H1 (cell line): ENCODE data around the gene DLL1. TPM values are rescaled to one million over a fixed set of nuclear protein-coding genes. Genes with fewer than 3 reads are reported as not detected.

Experiments used
- CTCF ChIA-PET: fragments of 300-600 bp; sonication (Branson Sonifier 250); formaldehyde crosslinking; loops from one replicate; lab custom pipeline; 2021; ENCODE audit not compliant: partially characterized antibody; lab: Charles Lee
- POLR2A ChIA-PET: fragments of 300-600 bp; sonication (Branson Sonifier 250); formaldehyde crosslinking; loops from one replicate; lab custom pipeline; 2021; ENCODE audit warnings: inconsistent platforms; ENCODE audit not compliant: partially characterized antibody; lab: Charles Lee
- DNase-seq, 2 experiments: peaks; one replicate each; pipeline versions ENCODE4 v3.0.0 to v3.0.0-alpha.2; 2010 to 2022; ENCODE audit warnings: low spot score in 2 of 2, low read depth in 1 of 2, mixed read lengths in 1 of 2
- FAIRE-seq: peaks from 2 replicates; lab custom pipeline; 2011; peaks lifted over from hg19 to GRCh38; lab: Jason Lieb, UNC
- H2AFZ ChIP-seq: 2 replicates; pipeline ENCODE4 v1.8.1; 2012; ENCODE audit warnings: low read length, inconsistent platforms
- H2AK5ac ChIP-seq: 2 replicates; pipeline ENCODE4 v1.6.1; 2013; ENCODE audit warnings: low read depth, low read length
- H2BK120ac ChIP-seq: replicated peaks from 2 replicates; pipeline ENCODE3; 2013; ENCODE audit warnings: low read depth, low read length, inconsistent platforms
- H2BK12ac ChIP-seq: 2 replicates; pipeline ENCODE4 v1.6.1; 2013; ENCODE audit warnings: low read depth, low read length
- H2BK15ac ChIP-seq: 2 replicates; pipeline ENCODE4 v1.6.1; 2013; ENCODE audit warnings: low read length
- H2BK20ac ChIP-seq: 2 replicates; pipeline ENCODE4 v1.6.1; 2013; ENCODE audit warnings: low read length
- H2BK5ac ChIP-seq: 2 replicates; pipeline ENCODE4 v1.6.1; 2013; ENCODE audit warnings: low read depth, low read length
- H3K14ac ChIP-seq: 2 replicates; pipeline ENCODE4 v1.6.1; 2013; ENCODE audit warnings: inconsistent platforms; ENCODE audit not compliant: insufficient read length
- H3K18ac ChIP-seq: 2 replicates; pipeline ENCODE4 v1.6.1; 2013; ENCODE audit warnings: low read length; ENCODE audit errors: extremely low read depth
- H3K23ac ChIP-seq: 2 replicates; pipeline ENCODE4 v1.6.1; 2013; ENCODE audit warnings: inconsistent platforms; ENCODE audit not compliant: insufficient read length
- H3K23me2 ChIP-seq: 2 replicates; pipeline ENCODE4 v1.6.1; 2013; ENCODE audit warnings: low read depth, low read length
- H3K27ac ChIP-seq: 2 replicates; pipeline ENCODE4 v1.6.1; 2011; ENCODE audit warnings: low read depth, low read length, inconsistent platforms
- H3K27me3 ChIP-seq, 4 experiments: replicated peaks in 1 of 4; 1 replicate in 1 of 4; 2 replicates in 3 of 4; pipeline versions ENCODE4 v1.6.1 to v1.8.1; 2011 to 2013; ENCODE audit warnings: low read length in 3 of 4, mild to moderate bottlenecking in 3 of 4, inconsistent platforms in 2 of 4, mixed read lengths in 2 of 4, moderate library complexity in 1 of 4; ENCODE audit not compliant: control insufficient read depth in 3 of 4, insufficient read depth in 3 of 4; ENCODE audit errors: extremely low read depth in 1 of 4
- H3K36me3 ChIP-seq, 4 experiments: 2 replicates each; pipeline versions ENCODE4 v1.6.1 to v1.8.1; 2011 to 2013; ENCODE audit warnings: mild to moderate bottlenecking in 4 of 4, low read length in 3 of 4, moderate library complexity in 2 of 4, control low read depth in 1 of 4, inconsistent platforms in 1 of 4; ENCODE audit not compliant: insufficient read depth in 4 of 4, control insufficient read depth in 2 of 4
- H3K4ac ChIP-seq: replicated peaks from 2 replicates; pipeline ENCODE3; 2013; ENCODE audit warnings: low read length, low read depth, mixed read lengths, inconsistent platforms; ENCODE audit not compliant: insufficient read length
- H3K4me1 ChIP-seq, 4 experiments: replicated peaks in 1 of 4; 1 replicate in 1 of 4; 2 replicates in 3 of 4; pipeline versions ENCODE4 v1.6.1 to v1.8.1; 2011 to 2013; ENCODE audit warnings: low read length in 3 of 4, inconsistent platforms in 2 of 4, mixed read lengths in 1 of 4; ENCODE audit not compliant: insufficient read depth in 4 of 4, control insufficient read depth in 3 of 4
- H3K4me2 ChIP-seq, 2 experiments: 2 replicates each; pipeline versions ENCODE4 v1.6.1 to v1.8.1; 2011 to 2013; ENCODE audit warnings: low read depth in 2 of 2, low read length in 2 of 2, control low read depth in 1 of 2, inconsistent platforms in 1 of 2, mild to moderate bottlenecking in 1 of 2; ENCODE audit not compliant: insufficient read depth in 1 of 2
- H3K4me3 ChIP-seq, 4 experiments: fragments of 200-600, 300-600 bp in 1 of 4; sonication (generic), shearing (Covaris generic), sonication (Bioruptor Twin) in 1 of 4; 2 replicates each; pipeline versions ENCODE4 v1.5.1 to v1.8.1; 2011 to 2016; ENCODE audit warnings: low read length in 4 of 4, low read depth in 3 of 4, control low read depth in 2 of 4, inconsistent platforms in 2 of 4, mild to moderate bottlenecking in 2 of 4, mixed read lengths in 1 of 4, moderate library complexity in 1 of 4; ENCODE audit not compliant: insufficient read depth in 2 of 4; ENCODE audit errors: extremely low read depth in 1 of 4
- H3K56ac ChIP-seq: replicated peaks from 2 replicates; pipeline ENCODE3; 2013; ENCODE audit warnings: low read depth, mild to moderate bottlenecking, mixed read lengths, low read length, inconsistent platforms; ENCODE audit not compliant: insufficient read length
- H3K79me1 ChIP-seq: 2 replicates; pipeline ENCODE4 v1.6.1; 2013; ENCODE audit warnings: low read depth, low read length, control low read depth
- H3K79me2 ChIP-seq, 2 experiments: 2 replicates each; pipeline versions ENCODE4 v1.6.1 to v1.8.1; 2012 to 2013; ENCODE audit warnings: low read length in 2 of 2, mild to moderate bottlenecking in 2 of 2, inconsistent platforms in 1 of 2; ENCODE audit not compliant: insufficient read depth in 2 of 2, control insufficient read depth in 1 of 2
- H3K9ac ChIP-seq, 4 experiments: replicated peaks in 1 of 4; 1 replicate in 1 of 4; 2 replicates in 3 of 4; pipeline versions ENCODE4 v1.6.1 to v1.8.1; 2011 to 2013; ENCODE audit warnings: low read depth in 3 of 4, low read length in 3 of 4, control low read depth in 2 of 4, mild to moderate bottlenecking in 2 of 4, moderate library complexity in 2 of 4, inconsistent platforms in 1 of 4; ENCODE audit errors: extremely low read depth in 1 of 4
- H3K9me3 ChIP-seq, 2 experiments: 2 replicates each; pipeline versions ENCODE4 v1.6.1 to v1.8.1; 2012 to 2013; ENCODE audit warnings: mild to moderate bottlenecking in 2 of 2, moderate library complexity in 2 of 2, control low read depth in 1 of 2, inconsistent platforms in 1 of 2, low read depth in 1 of 2, low read length in 1 of 2, mixed read lengths in 1 of 2; ENCODE audit not compliant: insufficient read depth in 2 of 2
- H4K20me1 ChIP-seq, 2 experiments: replicated peaks in 1 of 2; 2 replicates each; pipeline versions ENCODE3 to v1.8.1; 2011 to 2013; ENCODE audit warnings: inconsistent platforms in 2 of 2, low read length in 2 of 2, mild to moderate bottlenecking in 1 of 2; ENCODE audit not compliant: insufficient read depth in 2 of 2, control insufficient read depth in 1 of 2
- H4K5ac ChIP-seq: 2 replicates; pipeline ENCODE4 v1.6.1; 2013; ENCODE audit warnings: low read length, low read depth, mixed read lengths, inconsistent platforms; ENCODE audit not compliant: insufficient read length
- H4K8ac ChIP-seq: 2 replicates; pipeline ENCODE4 v1.8.0; 2013; ENCODE audit warnings: mild to moderate bottlenecking, moderate library complexity, low read length, inconsistent platforms; ENCODE audit not compliant: insufficient read depth; ENCODE audit errors: extremely low read depth
- H4K91ac ChIP-seq: replicated peaks from 2 replicates; pipeline ENCODE3; 2013; ENCODE audit warnings: low read length, mixed read lengths, inconsistent platforms; ENCODE audit not compliant: insufficient read length
- BRCA1 ChIP-seq: IDR thresholded peaks from 2 replicates; pipeline ENCODE4 v1.6.1; 2012; ENCODE audit warnings: low read depth, low read length, improper control_type of control experiment
- CREB1 ChIP-seq: IDR thresholded peaks from 2 replicates; pipeline ENCODE4 v1.6.1; 2012; ENCODE audit warnings: inconsistent platforms
- EGR1 ChIP-seq: IDR thresholded peaks from 2 replicates; pipeline ENCODE4 v1.6.1; 2011; ENCODE audit warnings: low read depth, low read length, borderline replicate concordance
- POLR2A ChIP-seq, 2 experiments: IDR thresholded peaks; 1 replicate in 1 of 2; 2 replicates in 1 of 2; pipeline ENCODE4 v1.6.1; 2011; ENCODE audit warnings: low read depth in 2 of 2, low read length in 2 of 2, mild to moderate bottlenecking in 2 of 2; ENCODE audit errors: control extremely low read depth in 1 of 2
- POU5F1 ChIP-seq: IDR thresholded peaks from 2 replicates; pipeline ENCODE4 v1.6.1; 2011; ENCODE audit warnings: low read depth, mild to moderate bottlenecking, low read length, moderate library complexity
- RNF2 ChIP-seq: fragments of 200-900, 300-1000 bp; sonication (generic); IDR thresholded peaks from 2 replicates; pipeline ENCODE4 v1.7.1; 2016; ENCODE audit warnings: borderline replicate concordance, low read depth, mild to moderate bottlenecking, antibody characterized with exemption, low read length; ENCODE audit not compliant: poor library complexity, severe bottlenecking; ENCODE audit errors: missing control alignments
- TAF7 ChIP-seq: optimal IDR thresholded peaks from 2 replicates; pipeline ENCODE3; 2011; ENCODE audit warnings: low read depth, mild to moderate bottlenecking, inconsistent platforms, low read length, moderate library complexity, borderline replicate concordance
- USF2 ChIP-seq: IDR thresholded peaks from 2 replicates; pipeline ENCODE4 v1.6.1; 2011; ENCODE audit warnings: low read length, improper control_type of control experiment
- WGBS, 2 experiments: shearing (Covaris generic) in 1 of 2; methylation state at CpG; one replicate each; pipeline versions ENCODE4 v1.1.6 to v1.1.7; 2013 to 2015; ENCODE audit warnings: low lambda C conversion rate in 2 of 2, mixed read lengths in 2 of 2, inconsistent platforms in 1 of 2, low coverage in 1 of 2, missing lambda C conversion rate in 1 of 2; ENCODE audit not compliant: insufficient replicate concordance in 2 of 2, insufficient coverage in 1 of 2, insufficient read length in 1 of 2; ENCODE audit errors: extremely low coverage in 1 of 2, missing lambda C conversion rate in 1 of 2; 5-methylcytosine and 5-hydroxymethylcytosine counted together
- polyA plus RNA-seq, 7 experiments: library from polyadenylated mRNA; depleted of rRNA in 3 of 7; stranded (reverse) in 5 of 7; unstranded in 2 of 7; fragments of >200 nt in 5 of 7; fragments of 200-250 nt in 2 of 7; gene quantifications; 1 replicate in 5 of 7; 2 replicates in 1 of 7; 4 replicates in 1 of 7; pipeline versions ENCODE4 v1.2.1 to v1.2.3, GENCODE V29; 2011 to 2013; ENCODE audit warnings: missing spikeins in 2 of 7, mixed read lengths in 2 of 7
- total RNA-seq: library from RNA; stranded (reverse); fragmentation: NEBNext Ultra II Directional; extraction: Animal tissue kit (Norgen Biotek cat#: 25700); gene quantifications from 2 replicates; pipeline ENCODE4 v1.2.1, GENCODE V29; 2021

The DLL1 gene
- total and polyA plus RNA-seq, 2 of the 8 experiments (the other 6 are each of a cell fraction or from before 2014, with no cell fraction given): 1.7 to 3.8 TPM

- Histone ChIP-seq H4K20me1 (no peaks in the 10 kb centered on the region), H2BK12ac (no peak overlapping the region), H3K4me2 (no peak overlapping the region), H4K8ac (no peak overlapping the region), H2AK5ac (no peak overlapping the region), H4K91ac (no peak overlapping the region), H2BK15ac (no peak overlapping the region), H3K18ac (no peak overlapping the region), H3K27me3 (no peaks in the 10 kb centered on the region), H2BK20ac (no peak overlapping the region), H2BK120ac (no peak overlapping the region), H3K79me2 (no peaks in the 10 kb centered on the region), H2BK5ac (no peak overlapping the region), H3K56ac (no peak overlapping the region), H3K9ac (no peak overlapping the region), H3K23ac (no peak overlapping the region), H3K4ac (no peak overlapping the region), H3K23me2 (no peaks in the 10 kb centered on the region), H4K5ac (no peak overlapping the region), H3K4me1 (no peaks in the 10 kb centered on the region), H2AFZ (no peak overlapping the region; the same call in 1 of the 2 replicates), H3K27ac (no peak overlapping the region), H3K79me1 (no peaks in the 10 kb centered on the region), H3K4me3 (no peak overlapping the region), H3K9me3 (no peaks in the 10 kb centered on the region), H3K36me3 (no peaks in the 10 kb centered on the region), H3K14ac (no peak overlapping the region)
- FAIRE-seq (no peak), DNase-seq (no peak)
- ChIA-PET POLR2A (no interaction called here), CTCF (interaction anchor here (1.1 kb wide), 1 partner anchor 261 kb away, joined by 3 read pairs; no protein-coding TSS in a partner anchor)
- TF ChIP-seq EGR1: no peak
- no peak for TF ChIP-seq POLR2A (IDR thresholded peaks at IDR 0.05; ENCODE audit: control extremely low read depth in 1 of 2, low read depth in 2 of 2, low read length in 2 of 2)
- no peak for TF ChIP-seq BRCA1
- TF ChIP-seq POU5F1: no peak
- no peak for TF ChIP-seq CREB1
- no peak for TF ChIP-seq TAF7
- TF ChIP-seq USF2: no peak
- TF ChIP-seq RNF2: no peak
- 91% methylated on average over 16 of the region's 21 CpGs; no CpG with 5 or more reads in 1 of the 2 experiments for WGBS, 2 experiments
Measured at GRCh38 chr6:170256641-170257040, 34.2 kb downstream of the DLL1 start.
